HL-60 (cell line): ENCODE results near the gene ATP9B.

ENCODE experiments used
- DNase-seq, 2 experiments: peaks; one replicate each; pipeline ENCODE4 v3.0.0-alpha.2; 2010 to 2020; ENCODE audit warnings: low read depth in 1 of 2, low spot score in 1 of 2
- H3K27ac ChIP-seq: fragments of 250-450 bp; sonication (Bioruptor Pico); replicated peaks from 2 replicates; pipeline ENCODE4 v1.5.1; 2020; ENCODE audit warnings: mild to moderate bottlenecking, moderate library complexity
- H3K27me3 ChIP-seq: fragments of 250-450 bp; sonication (Bioruptor Pico); 2 replicates; pipeline ENCODE4 v1.5.1; 2021; ENCODE audit warnings: mild to moderate bottlenecking, moderate library complexity; ENCODE audit not compliant: insufficient read depth, poor library complexity, severe bottlenecking
- H3K4me3 ChIP-seq: replicated peaks from 2 replicates; pipeline ENCODE4 v1.5.1; 2011; ENCODE audit warnings: mild to moderate bottlenecking, control low read depth, low read length; ENCODE audit not compliant: insufficient read depth
- GABPA ChIP-seq: IDR thresholded peaks from 2 replicates; pipeline ENCODE4 v1.6.1; 2012; ENCODE audit warnings: low read depth
- POLR2AphosphoS5 ChIP-seq: IDR thresholded peaks from 2 replicates; pipeline ENCODE4 v1.6.1; 2012; ENCODE audit warnings: low read depth
- SPI1 ChIP-seq: IDR thresholded peaks from 2 replicates; pipeline ENCODE4 v1.6.1; 2012; ENCODE audit warnings: low read depth, mild to moderate bottlenecking, borderline replicate concordance
- TF ChIP-seq, protein P1 (sequence below): IDR thresholded peaks from one replicate; pipeline ENCODE4 v1.5.1; 2011; ENCODE audit warnings: low read length, control low read depth, inconsistent platforms; ENCODE audit not compliant: insufficient read depth
- TF ChIP-seq, protein P2 (sequence below): IDR thresholded peaks from 2 replicates; pipeline ENCODE4 v1.6.1; 2012; ENCODE audit warnings: low read depth; ENCODE audit not compliant: insufficient replicate concordance

ATP9B gene

DNA sequence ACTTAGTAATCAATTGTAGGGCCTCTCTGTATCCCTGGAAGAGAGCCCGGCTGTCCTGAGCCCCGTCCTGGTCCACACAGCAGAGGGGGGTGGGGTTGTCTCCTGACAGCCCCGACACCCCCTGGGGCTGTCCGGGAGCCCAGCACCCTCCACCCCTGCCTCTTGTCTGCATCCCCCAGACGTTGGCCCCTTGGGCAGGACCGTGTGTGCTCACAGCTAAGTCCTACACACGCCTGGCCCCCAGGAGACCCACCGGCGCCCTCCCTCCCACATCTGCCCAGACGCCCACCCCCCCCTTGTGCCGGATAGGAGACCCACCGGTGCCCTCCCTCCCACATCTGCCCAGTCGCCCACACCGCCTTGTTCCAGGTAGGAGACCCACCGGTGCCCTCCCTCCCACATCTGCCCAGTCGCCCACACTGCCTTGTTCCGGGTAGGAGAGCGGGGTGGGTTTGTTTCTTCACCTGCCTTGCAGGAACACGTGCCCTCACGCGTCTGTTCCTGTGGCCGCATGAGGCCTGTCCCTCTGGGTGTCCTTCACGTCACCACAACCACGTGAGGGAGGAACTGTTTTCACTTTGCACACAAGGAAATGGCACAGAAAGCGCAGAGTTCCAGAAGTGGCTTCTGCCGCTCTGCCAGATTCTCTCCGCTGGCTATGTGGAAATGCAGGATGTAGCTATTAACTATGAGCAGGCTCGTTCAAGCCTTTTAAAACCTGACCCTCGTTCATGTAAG, 265.5 kb downstream of the ATP9B start:
- no peak for DNase-seq
- H3K27ac ChIP-seq = no peak overlapping the region
- TF ChIP-seq, protein P1, sequence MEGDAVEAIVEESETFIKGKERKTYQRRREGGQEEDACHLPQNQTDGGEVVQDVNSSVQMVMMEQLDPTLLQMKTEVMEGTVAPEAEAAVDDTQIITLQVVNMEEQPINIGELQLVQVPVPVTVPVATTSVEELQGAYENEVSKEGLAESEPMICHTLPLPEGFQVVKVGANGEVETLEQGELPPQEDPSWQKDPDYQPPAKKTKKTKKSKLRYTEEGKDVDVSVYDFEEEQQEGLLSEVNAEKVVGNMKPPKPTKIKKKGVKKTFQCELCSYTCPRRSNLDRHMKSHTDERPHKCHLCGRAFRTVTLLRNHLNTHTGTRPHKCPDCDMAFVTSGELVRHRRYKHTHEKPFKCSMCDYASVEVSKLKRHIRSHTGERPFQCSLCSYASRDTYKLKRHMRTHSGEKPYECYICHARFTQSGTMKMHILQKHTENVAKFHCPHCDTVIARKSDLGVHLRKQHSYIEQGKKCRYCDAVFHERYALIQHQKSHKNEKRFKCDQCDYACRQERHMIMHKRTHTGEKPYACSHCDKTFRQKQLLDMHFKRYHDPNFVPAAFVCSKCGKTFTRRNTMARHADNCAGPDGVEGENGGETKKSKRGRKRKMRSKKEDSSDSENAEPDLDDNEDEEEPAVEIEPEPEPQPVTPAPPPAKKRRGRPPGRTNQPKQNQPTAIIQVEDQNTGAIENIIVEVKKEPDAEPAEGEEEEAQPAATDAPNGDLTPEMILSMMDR = no peak
- TF ChIP-seq GABPA (no peak), POLR2AphosphoS5 (no peak), SPI1 (no peak)
- TF ChIP-seq, protein P2, sequence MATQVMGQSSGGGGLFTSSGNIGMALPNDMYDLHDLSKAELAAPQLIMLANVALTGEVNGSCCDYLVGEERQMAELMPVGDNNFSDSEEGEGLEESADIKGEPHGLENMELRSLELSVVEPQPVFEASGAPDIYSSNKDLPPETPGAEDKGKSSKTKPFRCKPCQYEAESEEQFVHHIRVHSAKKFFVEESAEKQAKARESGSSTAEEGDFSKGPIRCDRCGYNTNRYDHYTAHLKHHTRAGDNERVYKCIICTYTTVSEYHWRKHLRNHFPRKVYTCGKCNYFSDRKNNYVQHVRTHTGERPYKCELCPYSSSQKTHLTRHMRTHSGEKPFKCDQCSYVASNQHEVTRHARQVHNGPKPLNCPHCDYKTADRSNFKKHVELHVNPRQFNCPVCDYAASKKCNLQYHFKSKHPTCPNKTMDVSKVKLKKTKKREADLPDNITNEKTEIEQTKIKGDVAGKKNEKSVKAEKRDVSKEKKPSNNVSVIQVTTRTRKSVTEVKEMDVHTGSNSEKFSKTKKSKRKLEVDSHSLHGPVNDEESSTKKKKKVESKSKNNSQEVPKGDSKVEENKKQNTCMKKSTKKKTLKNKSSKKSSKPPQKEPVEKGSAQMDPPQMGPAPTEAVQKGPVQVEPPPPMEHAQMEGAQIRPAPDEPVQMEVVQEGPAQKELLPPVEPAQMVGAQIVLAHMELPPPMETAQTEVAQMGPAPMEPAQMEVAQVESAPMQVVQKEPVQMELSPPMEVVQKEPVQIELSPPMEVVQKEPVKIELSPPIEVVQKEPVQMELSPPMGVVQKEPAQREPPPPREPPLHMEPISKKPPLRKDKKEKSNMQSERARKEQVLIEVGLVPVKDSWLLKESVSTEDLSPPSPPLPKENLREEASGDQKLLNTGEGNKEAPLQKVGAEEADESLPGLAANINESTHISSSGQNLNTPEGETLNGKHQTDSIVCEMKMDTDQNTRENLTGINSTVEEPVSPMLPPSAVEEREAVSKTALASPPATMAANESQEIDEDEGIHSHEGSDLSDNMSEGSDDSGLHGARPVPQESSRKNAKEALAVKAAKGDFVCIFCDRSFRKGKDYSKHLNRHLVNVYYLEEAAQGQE = no peak
- no peak overlapping the region for H3K4me3 ChIP-seq
- H3K27me3 ChIP-seq = no peaks in the 10 kb centered on the region

DNA sequence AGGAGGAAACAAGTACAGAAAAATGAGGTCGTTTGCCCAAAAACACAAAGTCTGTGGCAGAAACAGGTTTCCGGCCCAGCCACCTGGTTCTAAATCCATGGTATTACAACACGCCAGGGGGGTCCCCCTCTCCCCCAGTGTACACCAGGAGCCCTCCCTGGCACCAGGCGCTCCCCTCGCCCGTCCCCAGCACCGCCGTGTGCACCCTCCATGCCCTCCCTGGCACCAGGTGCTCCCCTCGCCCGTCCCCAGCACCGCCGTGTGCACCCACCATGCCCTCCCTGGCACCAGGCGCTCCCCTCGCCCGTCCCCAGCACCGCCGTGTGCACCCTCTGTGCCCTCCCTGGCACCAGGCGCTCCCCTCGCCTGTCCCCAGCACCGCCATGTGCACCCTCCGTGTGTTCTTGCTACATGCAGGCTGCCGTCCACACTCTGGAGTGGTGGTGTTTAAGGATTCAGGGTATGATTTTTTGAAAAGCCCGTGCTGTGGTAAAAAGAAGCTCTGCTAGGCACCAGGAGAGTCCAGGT, 266.7 kb downstream of the ATP9B start:
- H3K27ac ChIP-seq = no peak overlapping the region
- no peak for DNase-seq
- no peaks in the 10 kb centered on the region for H3K27me3 ChIP-seq
- TF ChIP-seq POLR2AphosphoS5 (no peak), GABPA (no peak), SPI1 (no peak)
- TF ChIP-seq, protein P2 = no peak
- TF ChIP-seq, protein P1 = no peak
- H3K4me3 ChIP-seq = no peak overlapping the region

DNA sequence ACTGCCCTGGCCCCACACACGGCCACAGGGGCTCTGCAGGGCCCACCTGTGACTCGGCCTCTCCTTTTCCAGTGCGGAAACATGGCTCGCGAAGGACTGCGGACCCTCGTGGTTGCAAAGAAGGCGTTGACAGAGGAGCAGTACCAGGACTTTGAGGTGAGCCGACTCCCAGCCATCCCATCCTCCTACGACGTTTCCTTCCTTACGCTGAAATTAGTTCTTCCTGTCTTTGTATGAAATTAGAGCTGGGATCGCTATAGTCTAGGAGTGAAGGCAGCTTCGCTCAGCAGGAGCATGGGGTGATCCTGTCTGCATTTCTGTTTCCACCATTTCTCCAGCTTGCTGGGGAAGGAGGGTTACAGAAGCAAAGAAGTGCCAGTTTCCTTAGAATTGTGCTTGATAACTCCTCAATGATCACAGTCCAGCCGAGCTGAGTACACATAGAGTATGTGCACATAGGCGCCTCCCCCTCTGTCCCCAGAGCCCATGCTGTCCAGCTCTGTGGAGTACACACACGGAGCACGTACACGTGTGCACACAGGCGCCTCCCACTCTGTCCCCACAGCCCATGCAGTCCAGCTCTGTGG, 267.5 kb downstream of the ATP9B start:
- no peaks in the 10 kb centered on the region for H3K27me3 ChIP-seq
- TF ChIP-seq GABPA (no peak), SPI1 (no peak), POLR2AphosphoS5 (no peak)
- TF ChIP-seq, protein P1 = no peak
- TF ChIP-seq, protein P2 = no peak
- H3K27ac ChIP-seq = no peak overlapping the region
- H3K4me3 ChIP-seq = no peak overlapping the region
- no peak for DNase-seq
